Tibial nerve (tissue), 4 donors: ENCODE measurements around the gene MAOB. TPM values are rescaled to one million over a fixed set of nuclear protein-coding genes. Genes with fewer than 3 reads are reported as not detected.
"Not testable (repeated sequence)": the region's sequence is repeated elsewhere in the genome, so short reads cannot be mapped to it uniquely, and the experiment has no call there.

Experiments
- DNase-seq, 2 donors: peaks; one replicate each; pipeline ENCODE4 v3.0.0-alpha.2; 2019; ENCODE audit warnings: low spot score in 2 of 2
- H3K27ac ChIP-seq, 4 donors: fragments of 200-600 bp; sonication (generic) in 3 of 4; one replicate each; pipeline ENCODE4 v1.5.1; 2017 to 2019; ENCODE audit warnings: mild to moderate bottlenecking in 1 of 4
- H3K27me3 ChIP-seq, 2 donors: fragments of 200-600 bp; sonication (generic) in 1 of 2; one replicate each; pipeline versions ENCODE4 v1.5.1 to v1.6.0; 2017 to 2019
- H3K36me3 ChIP-seq, 3 donors: fragments of 200-600 bp; sonication (generic); one replicate each; pipeline ENCODE4 v1.5.1; 2018 to 2019
- H3K4me1 ChIP-seq, 4 donors: fragments of 200-600 bp; sonication (generic) in 3 of 4; one replicate each; pipeline ENCODE4 v1.5.1; 2017 to 2019
- H3K4me3 ChIP-seq, 4 donors: fragments of 200-600 bp; sonication (generic) in 3 of 4; one replicate each; pipeline ENCODE4 v1.5.1; 2017 to 2019; ENCODE audit warnings: mild to moderate bottlenecking in 1 of 4, moderate library complexity in 1 of 4
- H3K9me3 ChIP-seq, 4 donors: fragments of 200-600 bp; sonication (generic) in 3 of 4; one replicate each; pipeline ENCODE4 v1.5.1; 2017 to 2019
- CTCF ChIP-seq, 5 experiments: fragments of 200-600 bp in 3 of 5; fragments of 450-650 bp in 2 of 5; sonication (generic) in 3 of 5; IDR thresholded peaks; one replicate each; pipeline ENCODE4 v1.5.1; 2016 to 2019; ENCODE audit warnings: antibody characterized with exemption in 5 of 5, mild to moderate bottlenecking in 3 of 5, moderate library complexity in 2 of 5
- EP300 ChIP-seq, 2 donors: sonication (generic); formaldehyde crosslinking; IDR thresholded peaks; one replicate each; pipeline ENCODE4 v1.6.1; 2017; ENCODE audit warnings: antibody characterized with exemption in 2 of 2, mild to moderate bottlenecking in 1 of 2
- POLR2A ChIP-seq, 2 donors: fragments of 450-650 bp; IDR thresholded peaks; one replicate each; pipeline ENCODE4 v1.6.1; 2017; ENCODE audit warnings: antibody characterized with exemption in 2 of 2, mild to moderate bottlenecking in 2 of 2, moderate library complexity in 2 of 2
- WGBS, 2 donors: methylation state at CpG; one replicate each; pipeline ENCODE4 v1.1.5; 2018; 5-methylcytosine and 5-hydroxymethylcytosine counted together
- total RNA-seq, 4 donors: library from RNA; depleted of rRNA; stranded (reverse); fragments of >200 nt; gene quantifications; one replicate each; pipeline ENCODE4 v1.1.0, GENCODE V29; 2016

The MAOB gene
- total RNA-seq: 10 to 100 TPM in 3 of 4 donors, 1 to 10 TPM in 1; 8.8 to 35.1 (median 22.8) TPM

- Histone ChIP-seq H3K27me3 (peaks cover 0 to 9% of the 10 kb centered on the region in 2 donors), H3K4me1 (no peaks in the 10 kb centered on the region), H3K27ac (peak within 1 kb of the TSS; percentile 0 to 78 (median 53)), H3K9me3 (no peaks in the 10 kb centered on the region), H3K36me3 (no peaks in the 10 kb centered on the region), H3K4me3 (peak within 1 kb of the TSS; percentile 13 to 54 (median 41))
- no peak for DNase-seq
- TF ChIP-seq POLR2A (IDR thresholded peaks at IDR 0.05): peak in 1 of 2 donors; percentile 41
- TF ChIP-seq EP300 (IDR thresholded peaks at IDR 0.05): no peak
- 0 to 30% methylated on average over 3 to 33 of the region's 36 CpGs for WGBS, 2 donors
These were observed at the start of gene MAOB for GRCh38 chrX:43882294-43882681. Gene MAOB (minus strand): TSS chrX:43882450. CDS start chrX:43882299, 151 bp downstream.

- not testable (repeated sequence) for H3K9me3 ChIP-seq, H3K36me3 ChIP-seq, H3K27me3 ChIP-seq, DNase-seq, H3K4me3 ChIP-seq, H3K27ac ChIP-seq, H3K4me1 ChIP-seq
- 90 to 95% methylated on average over 3 of the region's 3 CpGs for WGBS, 2 donors
These were observed 39.8 kb upstream of the MAOB start for GRCh38 chrX:43922032-43922431.

- not testable (repeated sequence) for H3K36me3 ChIP-seq, H3K27me3 ChIP-seq, H3K27ac ChIP-seq, H3K4me3 ChIP-seq, DNase-seq, H3K9me3 ChIP-seq, H3K4me1 ChIP-seq
- WGBS, 2 donors: 87 to 97% methylated on average over 8 of the region's 8 CpGs
These were observed 28.5 kb upstream of the MAOB start for GRCh38 chrX:43910772-43911171.

GRCh38 chrX:43910012-43910411, 27.8 kb upstream of the MAOB start:
- whole genome bisulfite sequencing, 2 donors: 71% methylated on average over 1 of the region's 1 CpG; no CpG with 5 or more reads in 1 of the 2 donors
- TF ChIP-seq POLR2A (IDR thresholded peaks at IDR 0.05) (no peak), EP300 (IDR thresholded peaks at IDR 0.05) (no peak), CTCF (IDR thresholded peaks at IDR 0.05) (no peak)
- Histone ChIP-seq H3K36me3 (no peaks in the 10 kb centered on the region), H3K4me3 (no peak overlapping the region), H3K4me1 (no peaks in the 10 kb centered on the region), H3K27ac (no peak overlapping the region), H3K27me3 (peaks cover 0 to 8% of the 10 kb centered on the region in 2 donors), H3K9me3 (no peaks in the 10 kb centered on the region)
- DNase-seq: no peak

GRCh38 chrX:43909141-43909540, 26.9 kb upstream of the MAOB start:
- Histone ChIP-seq H3K27ac (no peak overlapping the region), H3K4me1 (no peaks in the 10 kb centered on the region), H3K27me3 (peaks cover 0 to 8% of the 10 kb centered on the region in 2 donors), H3K4me3 (no peak overlapping the region), H3K9me3 (no peaks in the 10 kb centered on the region), H3K36me3 (no peaks in the 10 kb centered on the region)
- TF ChIP-seq POLR2A (IDR thresholded peaks at IDR 0.05) (no peak), CTCF (IDR thresholded peaks at IDR 0.05) (no peak), EP300 (IDR thresholded peaks at IDR 0.05) (no peak)
- WGBS, 2 donors: 89 to 100% methylated on average over 1 of the region's 1 CpG
- no peak for DNase-seq

GRCh38 chrX:43899878-43900815, 17.9 kb upstream of the MAOB start:
- no peak for DNase-seq
- H3K36me3 ChIP-seq: no peaks in the 10 kb centered on the region
- 66 to 77% methylated on average over 5 of the region's 5 CpGs for WGBS, 2 donors
- peaks cover 0 to 4% of the 10 kb centered on the region in 2 donors for H3K27me3 ChIP-seq
- no peaks in the 10 kb centered on the region for H3K4me1 ChIP-seq
- H3K9me3 ChIP-seq: no peaks in the 10 kb centered on the region
- peak overlapping the region in 2 of 4 donors; percentile 14 to 52 for H3K27ac ChIP-seq
- H3K4me3 ChIP-seq: no peak overlapping the region
- TF ChIP-seq EP300 (IDR thresholded peaks at IDR 0.05) (peak in 1 of 2 donors; percentile 16), CTCF (IDR thresholded peaks at IDR 0.05) (no peak)
